GM18511 (cell line): ENCODE measurements around the gene KCNJ5.

Source experiments
- ATAC-seq: cut with Tn5 transposase; IDR thresholded peaks from one replicate; pipeline ENCODE4 v1.9.1; 2021; ENCODE audit warnings: mild to moderate bottlenecking, moderate library complexity; ENCODE audit not compliant: unreplicated experiment

KCNJ5 gene

GRCh38 chr11:128868841-128869671, 22.1 kb upstream of the KCNJ5 start:
- ATAC-seq, result no peak

- ATAC-seq, result no peak
These were observed 20.0 kb upstream of the KCNJ5 start for GRCh38 chr11:128871168-128871610.

GRCh38 chr11:128872094-128872493, 19.1 kb upstream of the KCNJ5 start:
- no peak for ATAC-seq

- no peak for ATAC-seq
These were observed 18.6 kb upstream of the KCNJ5 start for GRCh38 chr11:128872594-128872993.

DNA sequence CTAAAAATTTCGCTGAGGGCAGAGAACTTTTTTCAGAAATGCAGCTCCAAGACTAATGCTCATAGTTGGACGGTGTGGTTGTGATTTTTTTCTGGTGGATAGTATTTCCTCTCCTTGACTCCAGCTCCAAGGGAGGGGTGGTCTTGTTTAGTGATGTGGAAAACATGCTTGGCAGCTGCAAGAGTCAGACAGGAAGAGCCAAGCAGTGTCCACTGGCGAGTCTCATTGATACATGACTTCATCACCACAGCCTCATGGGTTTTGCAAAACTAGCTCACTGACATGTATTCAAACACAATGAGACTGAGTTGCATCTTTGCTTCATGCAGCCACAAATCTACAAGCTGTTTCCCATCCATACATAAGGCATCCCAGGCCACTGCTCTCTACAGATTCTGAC, 16.7 kb upstream of the KCNJ5 start:
- no peak for ATAC-seq

DNA sequence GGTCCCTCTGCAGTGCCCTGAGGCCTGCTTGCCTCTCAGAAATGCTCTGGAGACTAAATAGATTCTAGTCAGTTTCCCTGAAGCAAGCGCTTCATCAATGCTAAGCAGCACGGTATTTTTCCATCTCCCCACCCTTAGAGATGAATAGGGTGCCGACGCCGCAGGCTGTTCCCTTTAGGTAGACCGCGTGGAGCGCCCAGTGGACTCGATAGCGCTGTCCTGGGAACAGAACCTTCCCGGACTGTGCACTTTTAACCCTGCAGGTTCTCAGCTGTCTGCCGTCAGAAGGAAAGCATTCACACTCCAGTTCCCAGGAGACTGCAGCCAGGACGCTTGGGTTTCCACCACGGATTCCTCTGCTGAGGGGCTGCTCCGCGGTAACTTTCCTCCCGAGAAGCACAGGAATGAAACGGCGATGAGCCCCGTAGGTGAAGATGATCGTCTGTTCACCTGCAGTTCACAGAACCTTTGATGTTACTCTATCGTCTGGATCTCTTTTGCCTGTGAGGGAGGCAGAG, 15.0 kb upstream of the KCNJ5 start:
- ATAC-seq, result no peak

GRCh38 chr11:128877726-128878125, 13.4 kb upstream of the KCNJ5 start:
- ATAC-seq, result no peak

DNA sequence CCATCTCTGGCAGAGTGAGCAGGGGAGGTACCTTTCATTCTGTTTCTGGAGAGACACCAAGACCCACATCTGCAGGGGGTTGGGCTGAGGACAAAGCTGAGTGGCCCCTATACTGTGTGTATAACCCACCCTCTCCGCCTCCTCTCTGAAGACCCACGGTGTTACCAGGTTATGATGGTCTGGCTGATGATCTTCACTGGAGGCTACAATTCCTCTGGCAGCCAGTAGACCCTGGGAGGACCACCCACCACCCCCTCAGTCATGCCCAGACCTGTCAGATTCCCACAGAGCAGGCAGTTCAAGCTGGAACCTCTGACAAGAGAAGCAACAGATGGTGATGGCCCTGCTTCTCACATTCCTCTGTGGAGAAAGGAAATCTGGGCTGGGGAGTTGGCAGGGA, 12.7 kb upstream of the KCNJ5 start:
- ATAC-seq, result no peak

DNA sequence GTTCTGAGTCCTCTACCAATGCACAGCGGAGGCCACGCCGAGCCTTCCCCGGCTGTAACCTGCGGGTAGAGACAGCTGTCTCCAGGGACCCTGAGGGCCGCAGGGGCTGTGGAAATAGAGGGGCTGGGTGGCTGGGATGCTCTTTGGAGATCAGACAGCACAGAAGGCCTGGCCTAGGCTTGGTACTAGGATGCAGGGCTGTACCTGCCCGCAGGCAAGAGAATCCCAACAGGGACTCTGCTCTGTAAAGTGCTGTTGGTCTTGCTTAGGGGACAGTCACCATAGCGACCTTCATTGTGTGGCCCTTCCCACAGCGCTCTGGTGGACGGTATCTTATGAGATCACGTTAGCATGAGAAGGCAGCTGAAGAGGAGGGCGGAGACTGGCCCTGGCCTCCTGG, 11.3 kb upstream of the KCNJ5 start:
- no peak for ATAC-seq

DNA sequence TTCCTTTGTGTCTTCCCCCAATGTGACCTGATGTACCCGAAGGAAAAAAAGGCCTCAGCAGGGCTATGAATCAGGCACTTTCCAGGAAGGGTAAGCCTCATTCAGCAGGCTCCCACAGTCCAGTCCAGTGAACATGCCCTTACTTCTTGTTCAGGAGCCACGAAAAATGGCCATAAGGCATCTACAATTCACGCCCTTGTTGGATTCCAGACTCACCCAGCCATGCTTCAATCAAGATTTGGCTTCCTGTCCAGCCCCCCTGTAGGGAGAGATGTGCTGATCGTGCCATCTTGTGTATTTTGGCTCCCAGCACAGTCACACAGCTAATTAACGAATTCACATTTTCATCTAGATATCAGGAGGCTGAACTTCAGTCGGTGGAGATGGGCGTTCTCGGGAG, 9.9 kb upstream of the KCNJ5 start:
- ATAC-seq, result no peak

GRCh38 chr11:128882451-128882850, 8.7 kb upstream of the KCNJ5 start:
- ATAC-seq, result no peak

DNA sequence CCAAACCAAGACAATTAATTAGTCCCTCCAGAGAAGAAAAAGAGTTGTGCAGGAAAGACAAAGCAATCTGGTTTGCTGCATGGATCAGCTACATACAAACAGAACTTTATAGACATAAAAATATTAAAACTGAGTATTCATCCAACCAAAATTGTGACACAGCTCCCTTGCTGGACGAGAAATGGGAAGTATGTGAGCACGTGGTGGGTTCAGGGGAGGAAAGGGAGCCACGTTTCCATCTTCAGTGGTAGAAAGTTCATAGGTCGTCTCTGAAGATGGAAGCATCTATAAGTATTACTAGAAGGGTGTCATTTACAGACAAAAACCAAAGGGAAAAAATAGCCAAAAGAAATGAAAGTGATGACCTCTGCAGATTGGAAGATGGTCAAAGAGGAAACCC, 7.1 kb upstream of the KCNJ5 start:
- no peak for ATAC-seq

GRCh38 chr11:128884703-128885338, 6.3 kb upstream of the KCNJ5 start:
- peak; percentile 91 for ATAC-seq

DNA sequence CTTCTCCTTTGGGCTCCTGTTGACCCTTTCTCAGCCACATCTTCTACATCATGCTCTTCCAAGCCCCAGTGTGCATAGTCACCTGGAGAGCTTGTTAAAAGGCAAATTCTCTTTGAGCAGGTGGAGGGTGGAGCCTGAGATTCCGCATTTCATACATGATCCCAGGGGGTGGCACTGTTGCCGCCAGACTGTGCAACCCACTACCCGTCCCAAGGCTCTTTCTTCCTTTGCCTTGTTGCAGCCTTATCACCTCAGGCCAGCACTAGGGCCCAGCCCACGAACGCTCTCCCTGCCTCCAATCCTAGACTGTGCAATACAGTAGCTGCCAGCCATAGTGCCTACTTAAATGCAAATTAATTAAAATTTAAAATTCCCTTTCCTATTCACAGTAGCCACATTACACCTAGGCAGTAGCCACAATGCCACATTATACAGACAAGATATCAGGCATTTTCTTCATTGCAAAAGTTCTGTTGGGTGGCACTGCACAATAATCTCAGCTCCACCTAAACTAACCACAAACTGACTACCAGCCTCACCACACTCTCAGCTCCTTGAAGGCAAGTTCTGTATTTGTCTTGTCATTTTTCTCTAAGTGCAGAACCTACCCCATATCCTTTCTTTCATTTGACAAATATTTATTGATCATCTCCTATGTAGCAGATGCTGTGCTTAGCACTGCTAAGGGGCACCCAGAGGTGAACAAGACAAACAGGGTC, 4.6 kb upstream of the KCNJ5 start:
- no peak for ATAC-seq

DNA sequence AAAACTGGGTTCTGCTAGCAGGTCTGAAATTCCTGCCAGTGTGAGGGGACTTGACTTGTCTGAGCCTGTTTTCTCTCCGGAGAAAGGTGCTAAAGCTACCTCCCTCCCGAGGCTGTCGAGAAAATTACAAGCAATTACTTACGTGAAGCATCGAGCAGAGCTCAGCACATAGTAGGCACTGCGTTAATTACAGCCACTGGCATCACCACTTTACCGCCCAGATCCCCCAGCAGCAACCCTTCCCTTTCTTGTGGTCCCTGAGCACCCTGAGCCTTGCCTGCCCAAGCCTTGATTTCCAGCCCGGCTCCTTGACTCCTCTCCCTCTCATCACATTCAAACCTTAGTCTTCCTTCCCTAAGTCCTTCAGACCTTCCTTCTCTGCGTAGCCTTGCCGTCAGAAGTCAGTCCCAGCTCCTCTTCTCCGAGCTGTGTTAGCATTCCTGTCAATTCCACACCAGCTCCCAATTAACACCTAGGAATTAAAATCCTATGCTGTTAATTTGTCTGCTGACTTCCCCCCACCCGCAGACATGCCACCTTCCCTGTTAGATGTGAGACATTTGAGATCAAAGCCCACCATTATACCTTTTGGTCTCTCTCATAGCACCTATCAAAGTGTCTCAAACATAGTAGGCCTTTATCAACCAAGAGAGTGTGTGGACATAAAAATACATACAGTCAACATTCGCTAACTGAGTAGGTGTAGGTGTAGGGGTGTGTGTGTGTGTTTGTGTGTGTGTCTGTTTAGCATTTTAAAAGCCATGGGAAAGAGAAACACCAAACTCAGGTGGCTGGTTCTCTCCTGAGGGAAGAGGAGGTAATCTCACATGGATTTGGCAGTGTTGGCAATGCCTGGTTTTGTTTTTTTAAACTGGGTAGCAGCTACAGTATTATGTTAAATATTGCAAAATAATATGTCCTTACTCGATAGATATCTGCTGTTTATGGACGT, 2.8 kb upstream of the KCNJ5 start:
- no peak for ATAC-seq

DNA sequence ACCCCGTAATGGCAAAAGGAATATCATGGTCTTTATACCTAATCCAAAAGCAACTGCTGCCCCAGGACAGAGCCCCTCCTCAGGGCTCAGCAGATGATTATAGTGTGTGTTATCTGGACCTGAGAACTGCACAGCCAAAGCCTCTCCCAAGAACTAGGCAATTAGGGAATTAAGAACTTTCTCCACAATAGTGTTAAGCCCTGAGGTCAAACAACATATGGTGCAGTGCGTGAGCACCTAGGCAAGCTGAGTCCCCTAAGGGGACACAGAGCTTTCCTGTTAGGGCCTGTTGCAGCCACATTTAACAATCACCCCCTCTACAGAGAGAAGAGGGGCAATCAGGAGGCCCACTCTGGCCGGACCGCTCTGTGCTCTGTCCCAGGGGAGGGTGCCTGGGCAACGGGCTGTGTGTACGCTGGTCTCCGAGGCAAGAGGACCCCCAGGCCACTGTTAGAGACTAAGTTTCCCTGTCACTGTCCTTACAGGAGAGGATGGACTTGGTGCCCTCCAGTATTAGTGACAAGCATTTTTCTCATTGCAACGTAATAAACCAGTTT, 1.4 kb upstream of the KCNJ5 start:
- no peak for ATAC-seq

DNA sequence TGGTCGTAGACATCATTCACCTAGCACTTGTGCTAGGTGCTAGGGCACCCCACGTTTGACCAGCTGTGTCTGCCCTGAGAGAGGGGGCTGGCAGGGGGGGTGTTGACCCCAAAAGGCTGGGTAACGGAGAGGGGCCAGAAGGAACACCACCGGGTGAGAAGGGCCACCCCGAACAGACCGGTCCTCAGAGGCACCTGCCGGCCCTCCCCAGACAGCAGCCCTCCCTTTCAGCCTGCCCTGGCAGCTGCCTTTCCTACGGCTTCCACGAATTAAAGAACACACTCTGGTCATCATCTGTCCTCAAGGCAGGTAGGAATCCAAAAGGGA, 977 bp upstream of the KCNJ5 start:
- no peak for ATAC-seq

- no peak for ATAC-seq
These were observed 800 bp downstream of the KCNJ5 start for GRCh38 chr11:128891913-128892398.

DNA sequence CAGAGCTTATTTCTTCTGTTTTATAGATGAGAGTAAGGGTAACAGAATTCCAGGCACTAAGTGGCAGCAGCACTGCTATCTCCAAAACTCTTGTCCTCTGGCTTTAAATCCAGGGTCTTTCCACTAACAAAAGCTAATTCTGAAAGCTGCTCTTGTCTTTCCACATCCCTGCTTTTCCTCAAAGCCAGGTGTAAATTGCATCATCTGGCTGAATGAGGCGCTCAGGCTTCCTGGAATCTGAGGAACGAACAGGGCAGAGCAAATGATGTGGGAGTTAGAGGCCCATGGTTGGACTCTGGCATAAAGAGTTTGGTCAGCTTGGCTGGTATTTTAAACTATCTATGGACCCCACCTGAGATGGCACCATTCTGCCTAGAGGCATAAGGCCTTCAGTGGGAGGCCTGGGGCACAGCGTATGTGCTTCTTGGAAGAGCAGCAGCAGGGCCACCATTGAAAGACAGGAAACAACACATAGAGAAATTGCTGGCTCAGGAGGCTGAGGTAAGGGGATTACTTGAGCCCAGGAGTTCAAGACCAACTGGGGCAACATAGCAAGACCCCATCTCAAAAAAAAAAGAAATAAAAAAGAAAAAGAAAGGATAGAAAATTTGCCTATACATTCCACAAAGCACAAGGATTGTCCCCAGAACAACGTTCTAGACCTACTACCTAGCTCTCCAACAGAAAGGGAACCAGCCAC, 1.9 kb downstream of the KCNJ5 start:
- ATAC-seq, result no peak
